Loucy (cell line): ENCODE data around the gene SORCS2.

ENCODE experiments used
- EZH2phosphoT487 ChIP-seq: fragments of 200-600 bp; IDR thresholded peaks from 2 replicates; pipeline ENCODE4 v1.6.1; 2018; ENCODE audit warnings: antibody characterized with exemption, mild to moderate bottlenecking, moderate library complexity, borderline replicate concordance
- TF ChIP-seq, protein P1 (sequence below): fragments of 200-600 bp; sonication (generic); conservative IDR thresholded peaks from 2 replicates; pipeline ENCODE4 v1.5.1; 2014; ENCODE audit warnings: mild to moderate bottlenecking, antibody characterized with exemption, low read length

GRCh38 chr4:7747566-7747965 is 555.2 kb downstream of the SORCS2 start:
- TF ChIP-seq, protein P1, sequence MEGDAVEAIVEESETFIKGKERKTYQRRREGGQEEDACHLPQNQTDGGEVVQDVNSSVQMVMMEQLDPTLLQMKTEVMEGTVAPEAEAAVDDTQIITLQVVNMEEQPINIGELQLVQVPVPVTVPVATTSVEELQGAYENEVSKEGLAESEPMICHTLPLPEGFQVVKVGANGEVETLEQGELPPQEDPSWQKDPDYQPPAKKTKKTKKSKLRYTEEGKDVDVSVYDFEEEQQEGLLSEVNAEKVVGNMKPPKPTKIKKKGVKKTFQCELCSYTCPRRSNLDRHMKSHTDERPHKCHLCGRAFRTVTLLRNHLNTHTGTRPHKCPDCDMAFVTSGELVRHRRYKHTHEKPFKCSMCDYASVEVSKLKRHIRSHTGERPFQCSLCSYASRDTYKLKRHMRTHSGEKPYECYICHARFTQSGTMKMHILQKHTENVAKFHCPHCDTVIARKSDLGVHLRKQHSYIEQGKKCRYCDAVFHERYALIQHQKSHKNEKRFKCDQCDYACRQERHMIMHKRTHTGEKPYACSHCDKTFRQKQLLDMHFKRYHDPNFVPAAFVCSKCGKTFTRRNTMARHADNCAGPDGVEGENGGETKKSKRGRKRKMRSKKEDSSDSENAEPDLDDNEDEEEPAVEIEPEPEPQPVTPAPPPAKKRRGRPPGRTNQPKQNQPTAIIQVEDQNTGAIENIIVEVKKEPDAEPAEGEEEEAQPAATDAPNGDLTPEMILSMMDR = no peak
- TF ChIP-seq EZH2phosphoT487 = no peak
